ENCODE data around the gene IL5.

DNA sequence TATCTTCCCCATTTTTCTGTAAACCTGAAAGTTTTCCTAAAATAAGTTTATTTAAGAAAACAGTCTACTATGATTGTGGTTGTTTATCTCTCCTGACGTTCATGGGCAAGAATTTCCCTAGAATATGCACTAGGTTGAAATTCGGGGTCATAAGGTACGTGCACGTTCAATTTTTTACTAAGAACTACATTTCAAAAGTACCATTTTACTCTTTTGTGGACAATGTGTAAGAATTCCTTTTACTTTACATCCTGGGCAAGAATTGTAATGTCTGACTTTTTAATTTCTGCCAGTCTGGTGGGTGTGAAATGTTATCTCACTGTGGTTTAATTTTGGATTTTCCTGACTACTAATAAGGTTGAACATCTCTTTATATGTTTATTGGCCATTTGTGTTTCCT, 12.4 kb downstream of the IL5 start:
- TF ChIP-seq CTCF (IDR thresholded peaks at IDR 0.05) (no peak), POLR2AphosphoS5 (IDR thresholded peaks at IDR 0.05) (no peak), POLR2A (IDR thresholded peaks at IDR 0.05) (no peak)

Measured in upper lobe of left lung (tissue), 4 donors.